ENCODE measurements around the gene CCL13. TPM values are rescaled to one million over a fixed set of nuclear protein-coding genes. Genes with fewer than 3 reads are reported as not detected.

CCL13 gene
- total and polyA plus RNA-seq, 7 donors: 1.7 to 47.9 (median 2.1) TPM; not detected in 2

DNA sequence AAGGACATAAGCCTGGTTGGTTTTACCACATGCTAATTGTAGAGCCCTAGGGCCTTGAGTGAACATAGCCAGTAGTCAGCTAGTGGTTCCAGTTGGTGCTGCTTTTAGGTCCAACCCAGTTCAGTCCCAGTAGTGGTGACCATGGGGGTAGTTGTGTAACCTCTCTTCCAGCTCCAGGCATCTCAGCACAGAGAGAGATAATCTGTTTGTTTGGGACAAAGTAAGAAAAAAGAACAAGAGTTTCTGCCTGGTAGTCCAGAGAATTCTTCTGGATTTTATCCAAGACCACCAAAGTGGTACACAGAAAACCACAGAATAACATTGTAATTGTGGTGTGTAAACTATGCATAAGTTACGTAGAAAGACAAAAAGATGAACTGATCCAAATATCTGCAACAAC is 5.2 kb upstream of the CCL13 start:
- intact Hi-C loops (cut with DNase I): loop anchor here (10.0 kb wide), 1 partner anchor 66 kb away; the partner anchor contains the start of gene CCL11
- TF ChIP-seq EP300 (IDR thresholded peaks at IDR 0.05) (no peak), POLR2AphosphoS5 (IDR thresholded peaks at IDR 0.05) (no peak), POLR2A (IDR thresholded peaks at IDR 0.05) (no peak)
- TF ChIP-seq, protein P1, sequence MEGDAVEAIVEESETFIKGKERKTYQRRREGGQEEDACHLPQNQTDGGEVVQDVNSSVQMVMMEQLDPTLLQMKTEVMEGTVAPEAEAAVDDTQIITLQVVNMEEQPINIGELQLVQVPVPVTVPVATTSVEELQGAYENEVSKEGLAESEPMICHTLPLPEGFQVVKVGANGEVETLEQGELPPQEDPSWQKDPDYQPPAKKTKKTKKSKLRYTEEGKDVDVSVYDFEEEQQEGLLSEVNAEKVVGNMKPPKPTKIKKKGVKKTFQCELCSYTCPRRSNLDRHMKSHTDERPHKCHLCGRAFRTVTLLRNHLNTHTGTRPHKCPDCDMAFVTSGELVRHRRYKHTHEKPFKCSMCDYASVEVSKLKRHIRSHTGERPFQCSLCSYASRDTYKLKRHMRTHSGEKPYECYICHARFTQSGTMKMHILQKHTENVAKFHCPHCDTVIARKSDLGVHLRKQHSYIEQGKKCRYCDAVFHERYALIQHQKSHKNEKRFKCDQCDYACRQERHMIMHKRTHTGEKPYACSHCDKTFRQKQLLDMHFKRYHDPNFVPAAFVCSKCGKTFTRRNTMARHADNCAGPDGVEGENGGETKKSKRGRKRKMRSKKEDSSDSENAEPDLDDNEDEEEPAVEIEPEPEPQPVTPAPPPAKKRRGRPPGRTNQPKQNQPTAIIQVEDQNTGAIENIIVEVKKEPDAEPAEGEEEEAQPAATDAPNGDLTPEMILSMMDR (IDR thresholded peaks at IDR 0.05): no peak
- Histone ChIP-seq H3K27ac (no peak overlapping the region), H3K36me3 (no peaks in the 10 kb centered on the region), H3K27me3 (no peaks in the 10 kb centered on the region), H3K4me1 (no peaks in the 10 kb centered on the region), H3K4me3 (no peak overlapping the region), H3K9me3 (no peaks in the 10 kb centered on the region)
- 81% methylated on average over 1 of the region's 1 CpG for WGBS, 2 donors
- DNase-seq: no peak

DNA sequence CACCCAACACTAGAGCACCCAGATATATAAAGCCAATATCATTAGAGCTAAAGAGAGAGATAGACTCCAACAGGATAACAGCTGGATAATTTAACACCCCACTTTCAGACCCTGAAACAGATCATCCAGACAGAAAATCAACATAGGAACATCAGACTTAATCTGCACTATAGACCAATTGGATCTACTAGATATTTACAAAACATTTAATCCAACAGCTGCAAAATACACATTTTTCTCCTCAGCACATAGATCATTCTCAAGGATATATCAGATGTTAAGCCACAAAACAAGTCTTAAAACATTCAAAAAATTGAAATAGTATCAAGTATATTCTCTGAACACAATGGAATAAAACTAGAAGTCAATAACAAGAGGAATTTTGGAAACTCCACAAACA is 4.1 kb upstream of the CCL13 start:
- DNase-seq: no peak
- Histone ChIP-seq H3K27ac (no peak overlapping the region), H3K27me3 (no peaks in the 10 kb centered on the region), H3K4me3 (no peak overlapping the region), H3K36me3 (no peaks in the 10 kb centered on the region), H3K9me3 (no peaks in the 10 kb centered on the region), H3K4me1 (no peaks in the 10 kb centered on the region)
- intact Hi-C loops (cut with DNase I): loop anchor here (10.0 kb wide), 1 partner anchor 67 kb away; the partner anchor contains the start of gene CCL11
- TF ChIP-seq, protein P1 (IDR thresholded peaks at IDR 0.05): no peak
- TF ChIP-seq POLR2A (IDR thresholded peaks at IDR 0.05) (no peak), POLR2AphosphoS5 (IDR thresholded peaks at IDR 0.05) (no peak), EP300 (IDR thresholded peaks at IDR 0.05) (no peak)

DNA sequence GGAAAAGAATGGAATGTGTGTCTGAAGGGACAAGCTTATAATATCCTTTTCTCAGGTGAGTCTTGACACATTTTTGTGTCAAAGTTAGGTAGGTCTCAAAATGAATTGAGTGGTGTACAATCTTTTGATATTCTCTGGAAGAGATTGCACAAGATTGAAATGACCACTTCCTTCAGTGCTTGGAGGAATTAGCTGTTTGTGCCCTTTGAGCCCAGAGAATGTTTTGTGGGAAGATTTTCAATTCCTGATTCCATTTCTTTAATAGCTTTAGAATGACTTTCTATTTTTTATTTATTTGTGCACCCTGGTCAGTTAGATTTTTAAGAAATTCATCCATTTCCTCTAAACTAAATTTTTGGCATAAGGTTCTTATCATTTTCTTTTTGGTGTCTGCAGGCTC is 1.6 kb upstream of the CCL13 start:
- DNase-seq: no peak
- Histone ChIP-seq H3K9me3 (no peaks in the 10 kb centered on the region), H3K27ac (no peak overlapping the region), H3K36me3 (no peaks in the 10 kb centered on the region), H3K4me3 (no peak overlapping the region), H3K4me1 (no peaks in the 10 kb centered on the region), H3K27me3 (no peaks in the 10 kb centered on the region)
- intact Hi-C loops (cut with DNase I): loop anchor here (10.0 kb wide), 1 partner anchor 70 kb away; the partner anchor contains the start of gene CCL11
- no peak for TF ChIP-seq EP300 (IDR thresholded peaks at IDR 0.05)
- no peak for TF ChIP-seq POLR2AphosphoS5 (IDR thresholded peaks at IDR 0.05)
- TF ChIP-seq, protein P1 (IDR thresholded peaks at IDR 0.05): no peak

DNA sequence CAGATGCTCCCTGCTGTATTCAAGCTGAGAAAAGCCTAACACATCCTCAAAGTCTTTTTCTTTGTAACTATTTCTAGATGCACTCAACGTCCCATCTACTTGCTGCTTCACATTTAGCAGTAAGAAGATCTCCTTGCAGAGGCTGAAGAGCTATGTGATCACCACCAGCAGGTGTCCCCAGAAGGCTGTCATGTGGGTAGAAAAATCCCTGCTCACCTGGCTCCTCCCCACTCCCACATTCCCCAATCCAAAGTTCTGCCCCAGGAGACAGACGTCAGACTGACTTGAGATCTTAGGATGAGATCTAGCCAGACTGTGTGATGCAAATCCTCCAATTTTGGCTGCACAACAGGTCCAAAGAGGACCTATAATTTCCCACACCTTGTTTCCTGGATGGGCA is 1.1 kb downstream of the CCL13 start:
- Histone ChIP-seq H3K4me1 (no peaks in the 10 kb centered on the region), H3K36me3 (no peaks in the 10 kb centered on the region), H3K27ac (no peak overlapping the region), H3K9me3 (no peaks in the 10 kb centered on the region), H3K27me3 (no peaks in the 10 kb centered on the region), H3K4me3 (no peak overlapping the region)
- TF ChIP-seq POLR2A (IDR thresholded peaks at IDR 0.05): no peak
- TF ChIP-seq, protein P1 (IDR thresholded peaks at IDR 0.05): no peak
- intact Hi-C loops (cut with DNase I): loop anchor here (10.0 kb wide), 1 partner anchor 73 kb away; the partner anchor contains the start of gene CCL11
- WGBS, 2 donors: 44 to 77% methylated on average over 2 of the region's 2 CpGs
- DNase-seq: no peak

DNA sequence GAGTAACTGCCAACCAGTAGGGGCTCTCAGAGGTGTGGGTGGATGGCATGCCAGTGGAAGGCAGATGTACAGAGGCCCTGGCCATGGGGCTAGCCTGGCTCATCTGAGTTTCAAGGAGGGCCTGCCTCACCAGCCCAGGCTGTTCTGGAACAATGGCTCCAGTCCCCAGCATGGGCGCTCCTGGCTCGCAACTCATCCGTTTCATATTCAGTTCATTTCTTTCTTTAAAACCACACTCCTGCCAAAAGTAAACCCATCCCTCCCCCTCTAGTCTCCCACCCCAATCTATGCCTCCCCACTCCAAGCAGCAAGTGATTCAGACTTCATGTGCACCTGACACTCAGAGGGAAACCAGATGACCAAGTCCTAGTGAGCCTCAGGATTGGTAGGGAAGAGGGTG is 2.4 kb downstream of the CCL13 start:
- Histone ChIP-seq H3K36me3 (no peaks in the 10 kb centered on the region), H3K4me1 (no peaks in the 10 kb centered on the region), H3K27me3 (peaks cover 0 to 3% (median 0%) of the 10 kb centered on the region in 3 donors), H3K27ac (no peak overlapping the region), H3K4me3 (no peak overlapping the region), H3K9me3 (no peaks in the 10 kb centered on the region)
- no peak for TF ChIP-seq EP300 (IDR thresholded peaks at IDR 0.05)
- TF ChIP-seq, protein P1 (IDR thresholded peaks at IDR 0.05): no peak
- no peak for TF ChIP-seq POLR2AphosphoS5 (IDR thresholded peaks at IDR 0.05)
- no peak for TF ChIP-seq POLR2A (IDR thresholded peaks at IDR 0.05)
- intact Hi-C loops (cut with DNase I): loop anchor here (10.0 kb wide), 1 partner anchor 74 kb away; the partner anchor contains the start of gene CCL11
- 93 to 97% methylated on average over 3 of the region's 3 CpGs for WGBS, 2 donors
- DNase-seq: no peak
